Hindlimb muscle (tissue), 1 donor: ENCODE results near the gene PODXL. TPM values are rescaled to one million over a fixed set of nuclear protein-coding genes. Genes with fewer than 3 reads are reported as not detected.
"Not testable (repeated sequence)": the region's sequence is repeated elsewhere in the genome, so short reads cannot be mapped to it uniquely, and the experiment has no call there.

Experiments
- DNase-seq: peaks from one replicate; pipeline ENCODE4 v3.0.0-alpha.2; 2013
- polyA plus RNA-seq: library from polyadenylated mRNA; unstranded; fragments of 120-200 nt; gene quantifications from one replicate; pipeline ENCODE4 v1.2.1, GENCODE V29; 2013; ENCODE audit not compliant: insufficient read length

PODXL gene
- polyA plus RNA-seq, 1 donor, result 91.8 TPM

GRCh38 chr7:131489196-131489595 lies 67.2 kb downstream of the PODXL start:
- DNase-seq, result no peak

GRCh38 chr7:131488361-131488760 lies 68.1 kb downstream of the PODXL start:
- no peak for DNase-seq

DNA sequence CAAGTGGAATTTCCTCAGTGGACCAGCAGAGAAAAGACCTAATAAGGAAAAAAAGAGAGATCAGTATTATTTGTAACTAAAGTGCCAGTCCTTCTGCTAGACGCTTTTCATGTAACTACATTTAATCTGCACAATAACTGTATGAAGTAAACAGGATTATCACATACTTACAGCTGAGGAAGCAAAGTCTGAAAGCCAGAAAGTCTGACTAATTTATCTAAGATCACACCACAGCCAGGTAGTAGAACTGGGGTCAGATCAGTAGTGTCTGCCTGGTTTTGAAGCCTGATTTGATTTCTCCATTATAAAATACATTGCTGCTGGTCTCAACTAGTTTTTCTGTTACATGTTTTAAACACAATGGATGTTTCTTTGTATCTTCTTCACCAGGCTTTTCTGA lies 69.2 kb downstream of the PODXL start:
- no peak for DNase-seq

GRCh38 chr7:131486346-131486745 lies 70.1 kb downstream of the PODXL start:
- DNase-seq, result no peak

DNA sequence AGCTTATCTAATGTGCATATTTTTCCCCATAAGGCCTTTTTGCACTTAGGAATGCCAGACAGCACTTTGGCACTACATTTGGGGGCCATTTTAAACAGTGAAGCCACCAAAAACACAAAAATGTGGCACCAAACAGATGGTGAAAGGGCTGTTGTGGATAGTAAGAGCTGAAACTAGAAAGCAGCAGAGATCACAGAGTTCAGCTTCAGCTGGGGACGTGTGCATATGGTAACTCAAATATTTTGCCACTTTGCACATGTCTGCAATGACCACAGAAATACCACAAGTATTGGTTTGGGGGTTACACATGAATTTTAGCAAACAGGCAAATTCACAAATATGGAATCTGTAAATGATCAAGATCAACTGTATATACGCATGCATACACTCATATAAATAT lies 72.8 kb downstream of the PODXL start:
- DNase-seq, result no peak

DNA sequence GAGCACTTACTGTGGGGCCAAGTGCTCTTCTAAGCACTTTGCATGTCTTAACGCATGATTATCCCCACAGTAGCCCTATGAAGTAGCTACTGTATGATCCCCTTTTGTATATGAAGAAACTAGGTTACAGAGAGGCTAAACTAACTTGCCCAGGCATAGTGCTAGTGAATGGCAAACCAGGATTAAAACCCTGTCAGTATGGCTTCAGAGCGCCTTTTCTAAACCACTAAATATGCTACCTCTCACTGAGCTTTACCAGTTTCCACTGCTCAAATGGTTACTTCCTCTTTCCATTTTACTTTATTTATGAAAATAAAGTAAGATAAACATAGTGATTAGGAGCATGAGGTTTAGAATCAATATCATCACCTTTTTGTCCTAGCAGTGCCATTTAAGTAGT lies 73.6 kb downstream of the PODXL start:
- no peak for DNase-seq

DNA sequence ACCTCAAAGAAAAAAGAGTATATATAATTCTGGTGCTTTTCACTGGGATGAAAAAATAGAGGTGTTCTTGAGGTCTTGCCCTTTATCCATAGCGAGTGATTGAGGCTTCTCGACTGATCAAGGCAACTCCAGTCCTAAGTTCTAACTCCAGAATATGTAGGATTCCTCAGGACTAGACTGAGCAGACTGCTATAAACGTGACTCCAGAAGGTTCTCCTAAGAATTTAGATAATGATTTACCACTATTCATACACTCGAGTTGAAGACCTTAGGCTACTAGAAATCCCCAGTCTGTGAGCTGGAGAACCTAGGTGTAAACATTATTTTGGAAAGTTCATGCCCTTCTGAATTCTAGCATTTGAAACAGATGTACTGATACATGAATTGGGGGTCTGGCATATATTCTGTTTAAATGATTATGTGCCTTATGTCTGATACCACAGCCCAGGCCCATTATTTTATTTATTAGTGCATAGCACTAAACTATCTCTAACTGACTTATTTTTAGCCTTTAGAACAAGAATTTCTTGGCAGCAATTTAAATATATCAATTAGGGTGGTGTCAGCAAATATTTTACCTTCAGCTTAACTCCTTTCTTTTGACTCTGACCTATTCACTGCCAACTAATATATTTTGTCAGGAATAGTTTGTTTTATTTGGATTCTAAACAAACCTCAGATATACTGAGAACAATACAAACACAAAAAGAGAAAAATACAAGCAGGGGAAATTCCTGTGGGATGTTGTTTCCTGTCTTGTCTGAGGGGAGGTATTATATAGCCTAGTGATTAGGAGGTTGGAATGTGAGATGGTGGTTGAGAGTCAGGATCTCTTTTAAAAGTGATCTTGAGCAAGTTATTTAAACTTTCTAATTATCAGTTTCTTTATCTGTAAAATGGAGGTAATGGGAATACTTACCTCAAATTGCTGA lies 75.8 kb downstream of the PODXL start:
- no peak for DNase-seq

- DNase-seq, result no peak
Measured at GRCh38 chr7:131476740-131477139, 79.7 kb downstream of the PODXL start.

DNA sequence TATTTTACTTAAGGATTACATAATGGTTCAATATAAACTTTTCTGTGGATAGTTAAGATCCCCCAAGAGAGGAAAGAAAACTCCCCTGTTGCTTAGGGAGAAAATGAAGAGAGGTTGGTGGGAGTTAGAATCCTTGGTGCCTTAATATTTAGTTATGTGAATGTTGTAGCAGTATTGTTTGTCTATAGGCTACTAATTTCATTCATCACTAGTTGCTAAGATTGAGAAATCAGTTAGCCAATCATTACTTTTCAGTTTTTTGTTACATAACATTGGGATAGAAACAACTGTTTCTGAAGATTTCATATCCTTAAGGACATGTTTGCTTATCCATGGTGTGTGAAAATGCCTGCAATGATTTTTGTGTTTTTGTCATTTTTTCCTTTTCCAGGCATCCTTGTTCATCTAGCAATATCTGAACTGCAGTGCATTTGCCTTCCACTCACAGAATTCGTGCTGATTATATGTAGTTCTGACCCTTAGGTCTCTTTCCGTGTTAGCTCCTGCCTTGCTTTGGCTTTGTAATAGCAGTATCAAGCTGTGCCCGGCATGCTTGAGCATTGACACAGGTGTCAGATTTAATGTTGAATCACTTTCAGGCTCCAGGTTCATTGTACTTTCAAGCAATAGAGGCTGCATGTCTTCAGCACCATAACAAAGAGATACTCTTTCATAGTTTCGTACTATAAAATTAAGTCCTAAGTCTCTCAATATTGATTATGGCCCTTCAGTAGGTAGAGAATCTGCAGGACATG lies 85.0 kb downstream of the PODXL start:
- DNase-seq, result no peak

DNA sequence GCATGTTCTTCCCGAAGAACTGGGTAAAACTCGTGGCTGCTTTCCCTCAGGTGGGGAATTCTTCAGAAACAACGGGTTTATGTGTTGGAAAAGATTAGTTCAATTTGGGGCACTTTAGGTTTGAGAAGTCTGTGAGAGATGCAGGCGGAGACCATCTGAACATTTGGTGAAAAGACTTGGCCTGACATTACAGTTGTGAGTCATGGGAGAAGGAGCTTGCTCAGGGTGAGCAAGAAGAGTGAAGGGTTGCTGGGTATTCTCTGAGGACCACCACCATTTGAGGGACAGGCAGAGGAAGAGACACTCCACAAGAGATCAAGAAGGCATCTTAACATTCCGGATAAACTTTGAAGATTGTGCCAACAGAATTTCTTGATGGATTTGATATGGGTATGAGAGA lies 88.6 kb downstream of the PODXL start:
- DNase-seq, result no peak

DNA sequence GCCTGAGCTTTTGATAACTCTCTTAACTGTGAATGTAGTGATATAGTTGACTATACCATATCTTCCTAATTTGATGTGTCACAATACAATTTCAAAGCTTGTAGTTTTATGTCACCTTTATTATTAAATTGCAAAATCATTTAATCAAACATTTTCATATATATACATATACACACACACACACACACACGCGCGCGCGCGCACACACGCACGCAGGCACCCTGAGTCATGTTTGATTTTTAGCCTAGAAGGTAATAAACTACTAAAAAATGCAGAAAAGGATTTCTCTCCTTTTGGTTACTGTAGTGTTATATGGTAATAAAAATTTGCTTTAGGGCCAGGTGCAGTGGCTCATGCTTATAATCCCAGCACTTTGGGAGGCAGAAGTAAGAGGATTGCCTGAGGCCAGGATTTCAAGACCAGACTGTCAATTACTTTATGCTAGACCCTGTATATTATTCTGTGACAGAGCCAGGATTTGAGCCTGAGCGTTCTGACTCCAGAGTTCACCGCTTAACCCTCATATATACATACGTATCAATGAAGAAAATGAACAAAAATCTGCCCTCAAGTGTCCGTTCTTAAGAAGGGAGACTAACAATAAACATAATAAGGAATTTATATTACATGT lies 89.6 kb downstream of the PODXL start:
- DNase-seq, result no peak

DNA sequence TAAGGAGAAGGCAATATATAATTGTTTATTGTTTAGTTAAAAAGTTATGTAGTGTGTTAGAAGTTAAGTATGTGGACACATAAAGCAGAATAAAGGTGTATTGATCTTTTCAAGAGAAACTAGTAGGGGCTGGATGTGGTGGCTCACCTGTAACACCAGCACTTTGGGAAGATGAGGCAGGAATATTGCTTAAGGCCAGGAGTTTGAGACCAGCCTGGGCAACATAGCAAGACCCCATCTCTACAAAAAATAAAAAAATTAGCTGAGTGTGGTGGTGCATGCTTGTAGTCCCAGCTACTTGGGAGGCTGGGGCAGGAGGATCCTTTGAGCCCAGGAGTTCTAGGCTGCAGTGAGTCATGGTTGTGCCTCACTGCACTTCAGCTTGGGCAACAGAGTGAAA lies 93.7 kb downstream of the PODXL start:
- DNase-seq, result not testable (repeated sequence)

DNA sequence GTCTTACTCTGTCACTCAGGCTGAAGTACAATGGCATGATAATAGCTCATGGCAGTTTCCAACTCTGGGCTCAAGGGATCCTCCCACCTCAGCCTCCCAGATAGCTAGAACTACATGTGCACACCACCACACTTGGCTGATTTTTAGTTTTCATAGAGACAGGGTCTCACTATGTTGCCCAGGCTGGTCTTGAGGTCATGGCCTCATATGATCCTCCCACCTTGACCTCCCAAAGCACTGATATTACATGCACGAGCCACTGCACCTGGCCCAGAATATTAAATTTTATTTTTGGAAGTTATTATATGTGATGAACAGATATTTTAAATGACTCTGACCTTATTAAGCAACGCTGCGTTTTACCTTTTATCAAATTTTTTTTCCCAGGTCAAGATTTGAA lies 94.4 kb downstream of the PODXL start:
- DNase-seq, result no peak

GRCh38 chr7:131459256-131459655 lies 97.2 kb downstream of the PODXL start:
- DNase-seq, result no peak

DNA sequence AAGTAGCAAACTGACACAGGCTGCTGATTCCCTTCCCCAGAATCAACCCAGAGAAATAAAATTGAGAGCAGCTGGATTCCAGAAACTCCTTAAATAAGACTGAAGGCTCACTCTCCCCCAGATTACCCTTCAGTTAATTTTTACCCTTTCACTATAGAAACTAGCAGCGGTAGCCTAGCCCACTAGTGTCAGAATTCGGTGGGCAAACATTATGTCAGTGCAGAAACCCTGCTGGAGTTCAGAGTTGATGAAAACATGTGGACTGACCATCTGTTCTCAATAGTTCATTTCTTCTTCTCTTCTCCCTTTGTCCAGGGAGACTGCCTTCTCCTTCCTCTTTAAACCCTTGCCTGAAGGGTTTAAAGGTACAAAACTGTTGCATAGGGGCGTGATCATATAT lies 100.1 kb downstream of the PODXL start:
- no peak for DNase-seq

GRCh38 chr7:131455546-131455945 lies 100.9 kb downstream of the PODXL start:
- no peak for DNase-seq

- no peak for DNase-seq
Measured at GRCh38 chr7:131455001-131455400, 101.4 kb downstream of the PODXL start.

DNA sequence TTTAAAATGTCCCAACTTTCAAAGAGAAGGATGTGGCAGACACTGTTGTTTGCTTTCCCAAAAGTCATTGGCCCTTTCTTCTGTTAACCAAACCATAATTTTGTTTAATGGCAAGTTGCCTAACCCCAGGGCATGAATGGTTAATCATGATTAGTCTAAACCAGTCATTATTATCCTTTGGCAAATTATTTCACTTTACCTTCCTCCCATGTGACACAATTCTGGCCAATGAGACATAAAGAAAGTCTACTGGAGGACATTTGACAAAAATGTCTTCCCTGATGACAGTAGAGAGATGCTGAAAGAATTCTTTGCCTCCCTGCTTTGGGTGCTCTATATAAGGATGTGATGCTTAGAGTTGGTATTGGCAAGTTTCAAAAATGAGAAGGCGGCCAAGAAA lies 101.9 kb downstream of the PODXL start:
- no peak for DNase-seq

Other genes with a start within 250 kb of the PODXL start
- gene MKLN1, start 228.8 kb downstream of the PODXL start, polyA plus RNA-seq, result 21.2 TPM